Mesodermal cell (in vitro differentiated cells): ENCODE measurements around the gene CCDC107.
A peak's percentile ranks its signal among the peaks of the same experiment; 100 is the strongest.
"Not testable (repeated sequence)": the region's sequence is repeated elsewhere in the genome, so short reads cannot be mapped to it uniquely, and the experiment has no call there.

Experiments used
- H3K27ac ChIP-seq: 2 replicates; pipeline ENCODE4 v1.7.0; 2013; ENCODE audit warnings: mild to moderate bottlenecking, low read depth, low read length, moderate library complexity; ENCODE audit not compliant: severe bottlenecking
- H3K36me3 ChIP-seq: 2 replicates; pipeline ENCODE4 v1.7.1; 2013; ENCODE audit warnings: mild to moderate bottlenecking, low read length, moderate library complexity; ENCODE audit not compliant: control insufficient read depth, insufficient read depth
- H3K4me1 ChIP-seq: one replicate; pipeline ENCODE4 v1.7.1; 2013; ENCODE audit warnings: mild to moderate bottlenecking, low read length; ENCODE audit not compliant: insufficient read depth, control insufficient read depth, poor library complexity, severe bottlenecking
- H3K4me3 ChIP-seq: 2 replicates; pipeline ENCODE4 v1.7.0; 2013; ENCODE audit warnings: low read length, control low read depth, mild to moderate bottlenecking; ENCODE audit not compliant: insufficient read depth, poor library complexity, severe bottlenecking; ENCODE audit errors: extremely low read depth
- H3K9me3 ChIP-seq: 2 replicates; pipeline ENCODE4 v1.7.1; 2013; ENCODE audit warnings: mild to moderate bottlenecking, low read length, moderate library complexity; ENCODE audit not compliant: control insufficient read depth
- WGBS, 2 experiments: methylation state at CpG; one replicate each; pipeline ENCODE4 v1.1.5; 2013; ENCODE audit warnings: missing lambda C conversion rate in 2 of 2; ENCODE audit not compliant: insufficient coverage in 2 of 2; 5-methylcytosine and 5-hydroxymethylcytosine counted together

Gene CCDC107

DNA sequence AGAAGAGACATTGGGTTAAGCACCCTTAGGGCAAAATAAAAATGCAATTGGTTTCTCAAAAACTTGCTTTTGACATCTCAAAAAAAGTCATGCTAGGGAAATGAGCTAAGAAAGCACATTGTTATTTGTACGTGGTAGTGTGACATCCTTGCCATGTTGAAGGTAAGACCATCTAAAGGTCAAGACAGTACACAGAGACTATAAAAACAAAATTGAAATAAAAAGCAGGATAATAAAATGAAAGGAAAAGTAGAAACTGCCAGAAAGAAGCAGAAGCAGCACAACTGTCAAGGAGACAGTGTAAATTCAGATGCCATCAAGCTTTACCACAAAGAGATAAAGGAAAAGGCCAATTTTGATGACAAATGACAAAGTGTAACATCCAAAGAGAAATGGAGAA, 18.9 kb upstream of the CCDC107 start:
- not testable (repeated sequence) for H3K27ac ChIP-seq, H3K4me3 ChIP-seq, H3K4me1 ChIP-seq, H3K36me3 ChIP-seq, H3K9me3 ChIP-seq
- no CpG with 5 or more reads among the region's 1 CpG for WGBS, 2 experiments

GRCh38 chr9:35639631-35640030, 18.5 kb upstream of the CCDC107 start:
- H3K36me3 ChIP-seq: no peaks in the 10 kb centered on the region
- no peaks in the 10 kb centered on the region for H3K4me1 ChIP-seq

DNA sequence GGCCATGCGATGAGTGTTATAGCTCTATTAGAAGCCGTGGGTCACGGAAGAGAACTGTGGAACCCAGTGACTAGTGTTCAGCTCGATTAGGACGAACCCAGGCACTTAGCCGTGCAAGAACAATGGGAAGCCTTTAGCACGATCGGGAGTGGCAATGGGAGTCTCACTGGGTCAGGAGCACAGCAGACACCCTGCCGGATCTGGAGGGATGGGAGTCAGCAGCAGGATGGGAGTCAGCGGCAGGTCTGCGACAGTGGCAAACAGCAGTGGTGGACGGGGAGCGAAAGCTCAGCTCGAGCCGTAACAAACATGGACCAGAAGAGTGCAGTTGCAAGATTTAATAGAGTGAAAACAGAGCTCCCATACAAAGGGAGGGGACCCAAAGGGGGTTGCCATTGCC, 17.7 kb upstream of the CCDC107 start:
- not testable (repeated sequence) for H3K36me3 ChIP-seq, H3K9me3 ChIP-seq, H3K4me1 ChIP-seq, H3K4me3 ChIP-seq, H3K27ac ChIP-seq
- WGBS, 2 experiments: 96% methylated on average over 10 to 13 of the region's 15 CpGs

More at GRCh38 chr9:35639631-35640030, 18.5 kb upstream of the CCDC107 start:
- Histone ChIP-seq H3K4me3 (no peak overlapping the region), H3K27ac (no peak overlapping the region), H3K9me3 (no peaks in the 10 kb centered on the region)
- no CpG with 5 or more reads among the region's 1 CpG for WGBS, 2 experiments

DNA sequence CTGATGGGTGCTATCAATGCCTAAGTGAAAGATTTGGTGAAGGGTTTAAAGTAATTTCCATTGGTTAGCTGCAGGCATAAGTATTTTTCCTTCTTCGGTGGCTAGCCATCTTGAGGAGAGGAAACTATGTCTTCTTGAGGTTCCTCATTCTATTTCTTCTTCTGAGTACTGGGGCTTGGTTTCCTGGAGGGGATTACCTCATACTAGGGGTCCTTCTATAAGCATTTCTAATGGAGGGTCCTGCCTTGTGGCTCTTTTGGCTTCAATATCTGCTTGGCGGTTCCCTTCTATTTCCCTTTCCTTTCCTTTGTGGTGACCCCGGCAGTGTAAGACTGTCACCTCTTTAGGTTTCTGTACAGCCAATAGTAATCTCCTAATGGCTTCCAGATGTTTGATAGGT, 16.6 kb upstream of the CCDC107 start:
- WGBS, 2 experiments: no CpG with 5 or more reads among the region's 3 CpGs
- not testable (repeated sequence) for H3K27ac ChIP-seq, H3K4me3 ChIP-seq, H3K4me1 ChIP-seq, H3K9me3 ChIP-seq, H3K36me3 ChIP-seq

DNA sequence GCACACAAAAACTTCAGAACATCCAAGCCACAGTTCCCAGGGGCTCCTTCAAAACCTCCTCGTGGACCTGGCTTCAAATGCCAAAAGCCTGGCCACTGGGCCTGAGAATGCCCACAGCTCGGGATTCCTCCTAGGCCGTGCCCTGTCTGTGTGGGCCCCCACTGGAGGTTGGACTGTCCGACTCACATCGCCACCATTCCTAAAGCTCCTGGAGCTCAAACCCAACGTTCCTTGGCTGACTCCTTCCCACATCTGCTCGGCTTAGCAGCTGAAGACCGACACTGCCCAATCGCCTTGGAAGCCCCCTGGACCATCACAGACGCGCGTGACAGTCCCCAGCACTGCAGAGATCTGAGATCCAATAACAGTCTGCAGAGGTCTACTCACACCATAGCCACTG, 15.0 kb upstream of the CCDC107 start:
- H3K4me3 ChIP-seq: no peak overlapping the region
- H3K9me3 ChIP-seq: no peaks in the 10 kb centered on the region
- WGBS, 2 experiments: 91 to 95% methylated on average over 8 to 12 of the region's 12 CpGs
- no peaks in the 10 kb centered on the region for H3K4me1 ChIP-seq
- H3K36me3 ChIP-seq: no peaks in the 10 kb centered on the region
- H3K27ac ChIP-seq: no peak overlapping the region

DNA sequence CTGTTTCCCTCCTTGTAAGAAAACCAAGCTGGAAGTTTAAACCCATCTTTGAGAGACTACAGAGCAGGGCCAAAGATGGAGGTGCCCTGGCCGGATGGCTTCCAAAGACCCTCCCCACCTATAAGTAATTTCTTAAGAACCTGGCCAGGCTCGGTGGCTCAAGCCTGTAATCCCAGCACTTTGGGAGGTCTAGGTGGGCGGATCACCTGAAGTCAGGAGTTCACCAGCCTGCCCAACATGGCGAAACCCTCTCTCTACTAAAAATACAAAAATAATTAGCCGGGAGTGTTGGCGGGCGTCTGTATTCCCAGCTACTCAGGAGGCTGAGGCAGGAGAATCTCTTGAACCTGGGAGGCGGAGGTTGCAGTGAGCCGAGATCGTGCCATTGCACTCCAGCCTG, 12.4 kb upstream of the CCDC107 start:
- Histone ChIP-seq H3K4me3 (peak overlapping the region; percentile 68), H3K4me1 (peaks cover 17% of the 10 kb centered on the region), H3K27ac (peak overlapping the region; percentile 66)
- 52 to 76% methylated on average over 7 to 8 of the region's 10 CpGs for WGBS, 2 experiments
- H3K36me3 ChIP-seq, H3K9me3 ChIP-seq: not testable (repeated sequence)

DNA sequence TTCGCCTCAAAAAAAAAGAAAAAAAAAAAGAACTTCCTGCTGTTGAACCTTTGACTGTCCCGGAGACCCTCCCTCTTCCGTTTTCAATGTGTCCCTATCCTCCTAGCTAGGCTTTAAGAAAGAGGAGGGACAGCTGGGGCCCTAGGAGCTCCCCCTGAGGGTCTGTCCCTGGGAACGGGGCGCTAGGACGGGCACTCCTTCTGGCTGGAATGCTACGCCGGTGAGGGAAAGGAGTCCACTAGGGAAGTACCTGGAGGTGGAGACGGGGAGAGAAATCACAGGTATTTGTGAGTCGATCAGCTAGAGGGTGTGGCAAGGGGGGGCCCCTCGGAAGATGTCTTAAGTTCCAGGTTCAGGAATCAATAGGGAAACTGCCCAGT, 11.9 kb upstream of the CCDC107 start:
- Histone ChIP-seq H3K9me3 (no peaks in the 10 kb centered on the region), H3K4me1 (peaks cover 17% of the 10 kb centered on the region), H3K36me3 (no peaks in the 10 kb centered on the region), H3K4me3 (peak overlapping the region; percentile 68), H3K27ac (peak overlapping the region; percentile 66)
- WGBS, 2 experiments: 3 to 10% methylated on average over 7 to 8 of the region's 11 CpGs

DNA sequence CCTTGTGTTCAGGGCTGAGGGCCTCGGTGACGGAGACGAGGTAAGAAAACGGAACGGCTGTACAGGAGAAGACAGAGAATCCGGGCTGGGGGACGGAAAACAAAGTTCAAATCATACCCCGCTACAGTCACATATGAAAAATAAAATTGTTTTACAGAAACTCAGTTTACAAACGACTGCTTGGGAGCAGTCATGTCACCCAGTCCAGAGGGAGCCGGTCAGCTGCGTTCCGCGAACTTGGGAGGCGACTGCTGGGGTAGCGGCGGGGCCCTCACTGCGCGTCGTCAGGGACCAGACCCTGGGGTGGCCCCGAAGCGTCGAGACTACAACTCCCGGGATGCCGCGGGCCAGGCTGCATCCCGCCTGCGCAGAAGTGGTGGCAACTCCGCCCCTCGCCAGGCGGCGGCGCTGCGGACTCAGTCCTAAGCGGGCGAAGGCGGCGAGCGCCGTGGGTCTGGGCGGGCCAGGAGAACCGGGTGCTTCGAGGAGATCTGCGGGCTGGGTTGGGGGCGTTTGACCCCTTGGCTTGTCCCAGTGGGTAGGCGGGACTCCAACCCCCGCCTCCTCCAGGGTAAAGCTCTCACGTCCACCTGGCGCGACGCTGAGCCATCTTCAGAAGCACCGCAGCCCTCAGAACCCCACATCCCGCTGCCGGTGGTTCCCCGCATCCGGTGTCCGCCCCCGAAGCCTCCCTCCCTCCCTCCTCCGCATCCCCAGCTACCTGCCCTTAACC, 11.4 kb upstream of the CCDC107 start:
- H3K27ac ChIP-seq: peak overlapping the region; percentile 66
- H3K4me1 ChIP-seq: peaks cover 17% of the 10 kb centered on the region
- H3K36me3 ChIP-seq: no peaks in the 10 kb centered on the region
- 0 to 2% methylated on average over 36 to 47 of the region's 58 CpGs for WGBS, 2 experiments
- no peaks in the 10 kb centered on the region for H3K9me3 ChIP-seq
- H3K4me3 ChIP-seq: peak overlapping the region; percentile 68

- Histone ChIP-seq H3K36me3 (no peaks in the 10 kb centered on the region), H3K4me1 (peaks cover 17% of the 10 kb centered on the region), H3K4me3 (no peak overlapping the region), H3K27ac (no peak overlapping the region), H3K9me3 (no peaks in the 10 kb centered on the region)
- WGBS, 2 experiments: 94 to 96% methylated on average over 24 of the region's 26 CpGs
Observed at GRCh38 chr9:35649431-35650340, 8.4 kb upstream of the CCDC107 start.

- Histone ChIP-seq H3K4me1 (peaks cover 17% of the 10 kb centered on the region), H3K27ac (no peak within 1 kb of the TSS), H3K9me3 (no peaks in the 10 kb centered on the region), H3K36me3 (no peaks in the 10 kb centered on the region), H3K4me3 (no peak within 1 kb of the TSS)
- 54 to 78% methylated on average over 4 to 8 of the region's 22 CpGs for WGBS, 2 experiments
Observed at GRCh38 chr9:35650341-35651158, 7.5 kb upstream of the CCDC107 start, which contains the start of gene SIT1. Gene SIT1 (minus strand): TSS chr9:35650931. CDS start chr9:35650853, 78 bp downstream.
